Mesothelial cell of epicardium (in vitro differentiated cells): ENCODE measurements around the gene REEP2. TPM values are rescaled to one million over a fixed set of nuclear protein-coding genes. Genes with fewer than 3 reads are reported as not detected.

Experiments used
- DNase-seq, 2 experiments: peaks; one replicate each; pipeline ENCODE4 v3.0.0; 2021; ENCODE audit warnings: low spot score in 2 of 2; ENCODE audit not compliant: unreplicated experiment in 2 of 2
- H3K27ac Mint-ChIP-seq: 2 replicates; pipeline ENCODE4 v1.8.0; 2021; ENCODE audit warnings: mixed read lengths
- H3K27me3 Mint-ChIP-seq: 2 replicates; pipeline ENCODE4 v1.8.0; 2021; ENCODE audit warnings: low read depth, mixed read lengths
- H3K36me3 Mint-ChIP-seq: 2 replicates; pipeline ENCODE4 v1.8.0; 2021; ENCODE audit warnings: mixed read lengths
- H3K4me1 Mint-ChIP-seq: 2 replicates; pipeline ENCODE4 v1.8.0; 2021; ENCODE audit warnings: mixed read lengths
- H3K4me3 Mint-ChIP-seq: 2 replicates; pipeline ENCODE4 v1.8.0; 2021; ENCODE audit warnings: mild to moderate bottlenecking, moderate library complexity, mixed read lengths
- H3K9me3 Mint-ChIP-seq: 2 replicates; pipeline ENCODE4 v1.8.0; 2021; ENCODE audit warnings: mixed read lengths
- CTCF ChIP-seq: fragments of 200-600 bp; sonication (generic); IDR thresholded peaks from one replicate; pipeline ENCODE4 v1.5.0; 2021; ENCODE audit warnings: antibody characterized with exemption; ENCODE audit not compliant: unreplicated experiment
- total RNA-seq: library from RNA; stranded (reverse); gene quantifications from 3 replicates; pipeline ENCODE4 v1.2.1, GENCODE V29; 2021

The REEP2 gene
- total RNA-seq, 1 donor from 2014 or later, result 15.6 TPM

DNA sequence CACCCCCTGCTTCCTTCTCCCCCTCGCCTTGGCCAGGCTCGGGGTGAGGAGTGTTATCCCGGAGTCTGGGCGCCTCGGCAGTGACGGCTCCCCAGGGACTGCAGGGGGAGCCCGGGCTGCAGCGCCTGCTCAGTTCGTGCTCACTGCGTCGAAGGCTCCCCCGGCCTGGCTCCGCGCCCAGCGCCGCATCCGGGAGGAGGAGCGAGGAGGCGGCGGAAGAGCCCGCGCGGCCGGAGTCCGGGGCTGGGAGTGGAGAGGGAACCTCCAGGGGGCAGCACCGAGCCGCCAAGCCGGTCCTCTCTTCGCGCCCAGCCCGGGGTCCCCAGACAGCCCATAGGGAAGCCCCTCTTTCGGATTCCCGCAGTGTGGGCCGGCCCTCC, 25.1 kb downstream of the REEP2 start:
- DNase-seq, result peak; percentile 96 to 98
- H3K36me3 Mint-ChIP-seq, result peaks cover 22% of the 10 kb centered on the region
- peak overlapping the region; percentile 79 for H3K4me3 Mint-ChIP-seq
- peaks cover 20% of the 10 kb centered on the region for H3K4me1 Mint-ChIP-seq
- no peaks in the 10 kb centered on the region for H3K9me3 Mint-ChIP-seq
- peak; percentile 94 for TF ChIP-seq CTCF
- peaks cover 26% of the 10 kb centered on the region for H3K27me3 Mint-ChIP-seq
- H3K27ac Mint-ChIP-seq, result peak overlapping the region; percentile 96

- Mint-ChIP-seq H3K4me1 (peaks cover 20% of the 10 kb centered on the region), H3K36me3 (peaks cover 22% of the 10 kb centered on the region), H3K27me3 (peaks cover 26% of the 10 kb centered on the region), H3K9me3 (no peaks in the 10 kb centered on the region), H3K4me3 (peak overlapping the region; percentile 79), H3K27ac (peak overlapping the region; percentile 96)
- TF ChIP-seq CTCF, result peak; percentile 71
- peak; percentile 95 to 96 for DNase-seq
These were observed 25.8 kb downstream of the REEP2 start for GRCh38 chr5:138464388-138465260.

DNA sequence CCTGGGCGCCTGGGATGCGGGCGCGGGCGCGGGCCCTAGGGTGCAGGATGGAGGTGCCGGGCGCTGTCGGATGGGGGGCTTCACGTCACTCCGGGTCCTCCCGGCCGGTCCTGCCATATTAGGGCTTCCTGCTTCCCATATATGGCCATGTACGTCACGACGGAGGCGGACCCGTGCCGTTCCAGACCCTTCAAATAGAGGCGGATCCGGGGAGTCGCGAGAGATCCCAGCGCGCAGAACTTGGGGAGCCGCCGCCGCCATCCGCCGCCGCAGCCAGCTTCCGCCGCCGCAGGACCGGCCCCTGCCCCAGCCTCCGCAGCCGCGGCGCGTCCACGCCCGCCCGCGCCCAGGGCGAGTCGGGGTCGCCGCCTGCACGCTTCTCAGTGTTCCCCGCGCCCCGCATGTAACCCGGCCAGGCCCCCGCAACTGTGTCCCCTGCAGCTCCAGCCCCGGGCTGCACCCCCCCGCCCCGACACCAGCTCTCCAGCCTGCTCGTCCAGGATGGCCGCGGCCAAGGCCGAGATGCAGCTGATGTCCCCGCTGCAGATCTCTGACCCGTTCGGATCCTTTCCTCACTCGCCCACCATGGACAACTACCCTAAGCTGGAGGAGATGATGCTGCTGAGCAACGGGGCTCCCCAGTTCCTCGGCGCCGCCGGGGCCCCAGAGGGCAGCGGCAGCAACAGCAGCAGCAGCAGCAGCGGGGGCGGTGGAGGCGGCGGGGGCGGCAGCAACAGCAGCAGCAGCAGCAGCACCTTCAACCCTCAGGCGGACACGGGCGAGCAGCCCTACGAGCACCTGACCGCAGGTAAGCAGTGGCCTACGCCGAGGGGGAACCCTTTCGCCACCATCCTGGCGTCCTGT, 26.6 kb downstream of the REEP2 start, which contains the start of gene EGR1:
TSS of gene EGR1 (plus strand) at position 219 of the 864 bp plus-strand sequence. CDS start at position 502, 283 bp downstream.
- no peaks in the 10 kb centered on the region for H3K9me3 Mint-ChIP-seq
- peak within 1 kb of the TSS; percentile 96 for H3K27ac Mint-ChIP-seq
- peaks cover 22% of the 10 kb centered on the region for H3K36me3 Mint-ChIP-seq
- peaks cover 20% of the 10 kb centered on the region for H3K4me1 Mint-ChIP-seq
- DNase-seq, result peak; percentile 88 to 95
- TF ChIP-seq CTCF, result no peak
- peaks cover 26% of the 10 kb centered on the region for H3K27me3 Mint-ChIP-seq
- H3K4me3 Mint-ChIP-seq, result peak within 1 kb of the TSS; percentile 79

DNA sequence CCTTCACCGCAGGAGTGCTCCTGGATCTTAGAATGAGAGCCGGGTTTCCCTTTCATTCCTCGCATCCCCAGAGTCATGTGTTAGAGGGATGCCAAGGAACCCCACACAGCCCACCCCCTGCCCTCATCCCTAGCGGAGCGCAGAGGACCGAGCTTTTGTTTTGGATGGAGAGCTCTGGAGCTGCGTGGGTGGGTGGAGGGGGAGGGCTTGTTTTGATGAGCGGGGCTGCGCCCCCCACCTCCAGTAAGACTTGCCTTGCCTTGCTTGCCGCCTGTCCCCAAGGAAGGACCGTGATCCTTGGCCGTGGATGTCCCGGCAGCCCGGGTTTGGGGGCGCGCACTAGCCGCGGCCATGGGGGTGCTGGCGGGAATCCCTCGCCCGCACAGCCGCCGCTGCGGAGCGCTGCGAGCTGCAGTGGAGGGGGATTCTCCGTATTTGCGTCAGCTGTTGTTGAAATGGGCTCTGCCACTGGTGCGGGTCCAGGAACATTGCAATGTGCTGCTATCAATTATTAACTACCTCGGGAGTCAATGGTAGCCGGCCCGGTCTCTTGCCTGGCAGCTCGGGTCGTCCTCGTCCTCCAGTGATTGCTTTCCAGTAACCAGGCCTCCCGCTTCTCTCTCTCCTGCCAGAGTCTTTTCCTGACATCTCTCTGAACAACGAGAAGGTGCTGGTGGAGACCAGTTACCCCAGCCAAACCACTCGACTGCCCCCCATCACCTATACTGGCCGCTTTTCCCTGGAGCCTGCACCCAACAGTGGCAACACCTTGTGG, 27.5 kb downstream of the REEP2 start:
- H3K27ac Mint-ChIP-seq, result peak overlapping the region; percentile 80

More for the DNA sequence above, 27.5 kb downstream of the REEP2 start:
- Mint-ChIP-seq H3K4me3 (peak overlapping the region; percentile 79), H3K36me3 (peaks cover 22% of the 10 kb centered on the region), H3K9me3 (no peaks in the 10 kb centered on the region), H3K4me1 (peaks cover 20% of the 10 kb centered on the region), H3K27me3 (peaks cover 26% of the 10 kb centered on the region)
- DNase-seq, result no peak
- TF ChIP-seq CTCF, result no peak
